ENCODE measurements around the gene DLGAP1. TPM values are rescaled to one million over a fixed set of nuclear protein-coding genes. Genes with fewer than 3 reads are reported as not detected.

Gene DLGAP1
- total and polyA plus RNA-seq, 10 of the 15 experiments (the other 5 are each of a cell fraction or from before 2014, with no cell fraction given) = 0.23 to 27.6 (median 1.9) TPM

- TF ChIP-seq ATF7 (IDR thresholded peaks at IDR 0.05; ENCODE audit: low read depth) = no peak
- TF ChIP-seq E4F1 (IDR thresholded peaks at IDR 0.05; ENCODE audit: borderline replicate concordance, partially characterized antibody) = no peak
These were observed 651.8 kb downstream of the DLGAP1 start (continued) for GRCh38 chr18:3803350-3803749.

GRCh38 chr18:3799515-3799914, 655.6 kb downstream of the DLGAP1 start:
- 54% methylated on average over 4 of the region's 4 CpGs for WGBS (ENCODE audit: insufficient coverage, insufficient replicate concordance, low lambda C conversion rate, missing lambda C conversion rate)
- H3K27me3 ChIP-seq (replicated peaks in 1 of 2; ENCODE audit: control insufficient read depth in 2 of 2, insufficient read depth in 2 of 2, low read length in 1 of 2) = no peaks in the 10 kb centered on the region
- no peak overlapping the region for H2AFZ ChIP-seq (ENCODE audit: control insufficient read depth, low read depth, low read length)
- H3K27ac ChIP-seq (ENCODE audit: control insufficient read depth, insufficient read depth) = no peak overlapping the region
- no TSS peak for BruUV-seq (replicated peaks)
- no peak for ATAC-seq
- intact Hi-C loops (cut with micrococcal nuclease; ENCODE audit: unreplicated experiment) (no loop called here), in situ Hi-C loops (cut with MboI) (no loop called here)
- no peak overlapping the region for H3K9ac ChIP-seq (ENCODE audit: control insufficient read depth, insufficient read depth, low read length)
- CTCF ChIA-PET = no interaction called here
- H3K4me2 ChIP-seq (ENCODE audit: control insufficient read depth, insufficient read depth) = no peak overlapping the region
- no peaks in the 10 kb centered on the region for H3K79me2 ChIP-seq (ENCODE audit: control insufficient read depth, insufficient read depth, low read length)
- SMC1A ChIA-PET (ENCODE audit: uncharacterized antibody, unreplicated experiment) = interaction anchor here (0.8 kb wide), 1 partner anchor 39 kb away, joined by 3 read pairs; no protein-coding TSS in a partner anchor
- no peaks in the 10 kb centered on the region for H3K36me3 ChIP-seq (ENCODE audit: control insufficient read depth in 2 of 2, insufficient read depth in 2 of 2, low read length in 1 of 2)
- POLR2A ChIA-PET = interaction anchor here (0.6 kb wide), 1 partner anchor 351 kb away, joined by 4 read pairs; no protein-coding TSS in a partner anchor
- RAD21 ChIA-PET (ENCODE audit: unreplicated experiment) = no interaction called here
- no peak for FAIRE-seq
- DNase-seq (ENCODE audit: low read depth, low spot score) = no peak
- H3K4me1 ChIP-seq (ENCODE audit: control insufficient read depth, insufficient read depth, low read length) = no peaks in the 10 kb centered on the region
- H4K20me1 ChIP-seq (ENCODE audit: control insufficient read depth, insufficient read depth) = no peaks in the 10 kb centered on the region
- no peak overlapping the region for H3K4me3 ChIP-seq
- H3K9me3 ChIP-seq (replicated peaks; ENCODE audit: control insufficient read depth, insufficient read depth, low read length) = no peaks in the 10 kb centered on the region
- no peak for TF ChIP-seq PAX8 (IDR thresholded peaks at IDR 0.05)
- TF ChIP-seq IRF3 (IDR thresholded peaks at IDR 0.05) = no peak
- TF ChIP-seq CBX3 (IDR thresholded peaks at IDR 0.05; ENCODE audit: borderline replicate concordance, low read depth) = no peak
- no peak for TF ChIP-seq CEBPB (IDR thresholded peaks at IDR 0.05; ENCODE audit: borderline replicate concordance in 1 of 2, low read depth in 2 of 2, low read length in 2 of 2)
- TF ChIP-seq GABPA (IDR thresholded peaks at IDR 0.05; ENCODE audit: low read depth) = no peak
- no peak for TF ChIP-seq NFXL1 (IDR thresholded peaks at IDR 0.05; ENCODE audit: borderline replicate concordance)
- no peak for TF ChIP-seq BHLHE40 (IDR thresholded peaks at IDR 0.05; ENCODE audit: borderline replicate concordance in 1 of 2, low read depth in 2 of 2, low read length in 1 of 2)
- TF ChIP-seq SMAD1 (IDR thresholded peaks at IDR 0.05; ENCODE audit: low read depth, partially characterized antibody) = no peak
- no peak for TF ChIP-seq HDAC6 (IDR thresholded peaks at IDR 0.05; ENCODE audit: unreplicated experiment)
- TF ChIP-seq EZH2 (IDR thresholded peaks at IDR 0.05; ENCODE audit: borderline replicate concordance, control insufficient read depth, low read depth, low read length) = no peak
- TF ChIP-seq CHD4 (IDR thresholded peaks at IDR 0.05) = no peak
- TF ChIP-seq IKZF2 (IDR thresholded peaks at IDR 0.05) = no peak
- no peak for TF ChIP-seq NBN (IDR thresholded peaks at IDR 0.05)
- no peak for TF ChIP-seq ZNF687 (IDR thresholded peaks at IDR 0.05)
- no peak for TF ChIP-seq NRF1 (conservative IDR thresholded peaks at IDR 0.05; ENCODE audit: low read depth, low read length)
